ENCODE measurements around the gene L3MBTL4. TPM values are rescaled to one million over a fixed set of nuclear protein-coding genes. Genes with fewer than 3 reads are reported as not detected.

Gene L3MBTL4
- total and polyA plus RNA-seq, 8 donors = 2.5 to 15.1 (median 6.4) TPM

- intact Hi-C loops (cut with DNase I) = no loop called here
Measured at GRCh38 chr18:6255886-6256285, 158.8 kb downstream of the L3MBTL4 start.

GRCh38 chr18:6255116-6255705 lies 159.5 kb downstream of the L3MBTL4 start:
- FAIRE-seq (no peak), ATAC-seq (peak; percentile 50 to 85 (median 80)), DNase-seq (no peak)
- intact Hi-C loops (cut with DNase I) = no loop called here
- no peaks in the 10 kb centered on the region for H3K27me3 ChIP-seq
- peaks cover 8 to 19% (median 13%) of the 10 kb centered on the region in 3 donors for H3K4me1 ChIP-seq
- no peak for TF ChIP-seq CTCF (IDR thresholded peaks at IDR 0.05)
- H3K36me3 ChIP-seq = no peaks in the 10 kb centered on the region
- 13 to 18% methylated on average over 4 of the region's 4 CpGs for WGBS, 2 donors
- H3K4me3 ChIP-seq = no peak overlapping the region
- H3K27ac ChIP-seq = peak overlapping the region in 3 of 4 donors; percentile 13 to 75 (median 71)
- H3K9me3 ChIP-seq = no peaks in the 10 kb centered on the region

More at GRCh38 chr18:6255886-6256285, 158.8 kb downstream of the L3MBTL4 start:
- FAIRE-seq (no peak), DNase-seq (no peak), ATAC-seq (peak in 1 of 4 donors; percentile 7)
- peaks cover 8 to 19% (median 13%) of the 10 kb centered on the region in 3 donors for H3K4me1 ChIP-seq
- H3K27ac ChIP-seq = peak overlapping the region in 2 of 4 donors; percentile 71 to 75
- no peak overlapping the region for H3K4me3 ChIP-seq
- no peaks in the 10 kb centered on the region for H3K9me3 ChIP-seq
- WGBS, 2 donors = 76 to 89% methylated on average over 1 of the region's 1 CpG
- no peaks in the 10 kb centered on the region for H3K36me3 ChIP-seq
- H3K27me3 ChIP-seq = no peaks in the 10 kb centered on the region
- no peak for TF ChIP-seq CTCF (IDR thresholded peaks at IDR 0.05)

- no peak for FAIRE-seq
- Histone ChIP-seq H3K36me3 (no peaks in the 10 kb centered on the region), H3K27me3 (no peaks in the 10 kb centered on the region), H3K9me3 (no peaks in the 10 kb centered on the region), H3K27ac (peak overlapping the region in 3 of 4 donors; percentile 13 to 75 (median 71)), H3K4me3 (no peak overlapping the region), H3K4me1 (peaks cover 8 to 26% (median 13%) of the 10 kb centered on the region in 3 donors)
- DNase-seq = no peak
- intact Hi-C loops (cut with DNase I) = no loop called here
- no peak for ATAC-seq
- TF ChIP-seq CTCF (IDR thresholded peaks at IDR 0.05) = no peak
Measured at GRCh38 chr18:6254456-6254855, 160.3 kb downstream of the L3MBTL4 start.

- Histone ChIP-seq H3K27ac (no peak overlapping the region), H3K27me3 (no peaks in the 10 kb centered on the region), H3K9me3 (no peaks in the 10 kb centered on the region), H3K4me3 (no peak overlapping the region), H3K4me1 (peaks cover 8 to 23% (median 13%) of the 10 kb centered on the region in 3 donors), H3K36me3 (no peaks in the 10 kb centered on the region)
- intact Hi-C loops (cut with DNase I) = no loop called here
- WGBS, 2 donors = 91% methylated on average over 4 of the region's 4 CpGs
- DNase-seq (no peak), FAIRE-seq (no peak), ATAC-seq (no peak)
- no peak for TF ChIP-seq CTCF (IDR thresholded peaks at IDR 0.05)
Measured at GRCh38 chr18:6251084-6251483, 163.6 kb downstream of the L3MBTL4 start.

GRCh38 chr18:6249788-6250187 lies 164.9 kb downstream of the L3MBTL4 start:
- H3K4me1 ChIP-seq = peaks cover 0 to 11% (median 2%) of the 10 kb centered on the region in 3 donors
- H3K4me3 ChIP-seq = no peak overlapping the region
- no peaks in the 10 kb centered on the region for H3K36me3 ChIP-seq
- ATAC-seq = peak; percentile 38 to 90 (median 80)
- peak in 4 of 6 donors; percentile 30 to 76 (median 40) for DNase-seq
- 20 to 21% methylated on average over 4 of the region's 4 CpGs for WGBS, 2 donors
- H3K9me3 ChIP-seq = no peaks in the 10 kb centered on the region
- no peak for TF ChIP-seq CTCF (IDR thresholded peaks at IDR 0.05)
- intact Hi-C loops (cut with DNase I) = no loop called here
- FAIRE-seq = no peak
- H3K27me3 ChIP-seq = no peaks in the 10 kb centered on the region
- peak overlapping the region in 1 of 4 donors; percentile 25 for H3K27ac ChIP-seq
